Cerebellar nuclear complex (tissue), 1 donor: ENCODE data around the gene THPO.

Experiments used
- DNase-seq, 2 experiments: peaks; one replicate each; lab custom pipeline; 2025; lab: John Stamatoyannopoulos, UW

The THPO gene

DNA sequence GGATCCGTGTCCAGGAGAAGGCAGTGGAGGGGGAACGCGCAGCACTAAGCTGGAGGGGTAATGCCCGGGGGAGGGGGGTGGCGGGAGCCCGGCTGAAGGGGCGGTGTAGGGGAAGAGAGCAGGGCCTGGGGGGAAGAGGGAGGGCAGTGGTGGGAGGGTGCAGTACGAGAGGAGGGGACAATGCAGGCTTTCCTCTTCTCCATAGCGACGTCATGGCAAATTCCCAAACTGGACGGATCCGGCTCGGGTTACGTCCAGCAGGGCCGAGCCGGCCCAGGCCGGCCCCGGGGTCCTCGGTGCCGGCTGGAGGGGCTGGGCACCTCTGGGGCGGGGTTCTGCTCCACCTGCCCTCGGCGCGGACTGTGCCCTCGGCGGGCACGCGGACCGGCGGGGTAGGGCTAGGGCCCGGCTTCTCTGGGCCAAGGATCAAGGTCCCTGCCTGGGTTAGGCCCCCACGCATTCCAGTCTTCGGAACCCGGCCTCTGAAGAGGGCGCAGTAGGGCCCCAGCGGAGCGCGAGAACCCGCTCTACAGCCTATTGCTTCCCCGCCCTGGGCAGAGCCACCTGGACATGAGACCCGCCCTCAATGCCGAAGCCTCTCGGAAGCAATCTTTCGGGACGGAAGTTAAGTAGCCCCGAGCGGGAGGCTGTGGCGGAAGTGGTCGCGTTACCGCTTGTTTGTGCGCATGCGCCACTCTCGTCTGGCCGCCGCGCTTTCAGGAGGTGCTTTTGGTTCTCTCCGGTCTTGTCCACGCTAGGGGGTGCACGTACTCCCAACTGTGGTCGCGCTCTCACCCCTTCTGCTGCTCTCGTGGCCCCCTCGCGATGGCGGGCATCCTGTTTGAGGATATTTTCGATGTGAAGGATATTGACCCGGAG, 15.1 kb downstream of the THPO start:
- DNase-seq, result peak; percentile 40 to 79

DNA sequence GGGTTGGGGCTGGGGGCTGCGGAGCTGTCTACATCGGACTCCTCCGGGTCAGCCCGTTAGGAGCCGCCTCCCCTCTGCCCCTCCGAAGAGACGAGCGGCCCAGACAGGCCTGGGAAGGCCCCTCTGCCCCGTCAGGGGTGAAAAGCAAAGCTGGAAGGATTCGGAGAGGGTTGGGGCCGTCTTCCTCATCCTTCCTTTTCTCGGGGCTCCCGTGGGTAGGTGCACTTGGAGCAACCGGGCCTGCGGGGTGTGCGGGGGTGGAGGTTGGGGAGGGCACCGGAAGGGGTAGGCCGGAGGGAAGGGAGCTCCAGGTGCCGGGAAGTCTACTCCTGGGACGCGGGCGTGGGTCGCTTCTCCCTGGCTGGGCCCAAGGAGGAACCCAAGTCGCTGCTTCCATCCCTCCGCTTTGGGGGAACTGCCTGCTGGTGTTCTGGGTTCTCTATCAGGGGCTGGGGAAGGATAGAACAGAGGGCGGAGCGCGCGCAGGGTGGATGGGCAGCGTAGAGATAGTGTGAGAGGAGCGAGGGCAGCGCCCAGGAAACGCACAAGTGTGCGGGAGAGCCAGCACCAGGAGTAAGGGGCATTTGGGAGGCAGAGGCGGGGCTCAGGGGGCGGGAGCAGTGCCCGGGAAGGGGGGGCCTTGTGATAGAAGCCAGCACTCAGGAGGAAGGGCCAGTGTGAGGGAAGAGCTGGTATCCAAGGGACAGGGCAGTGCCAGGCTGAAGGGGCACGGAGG, 15.9 kb downstream of the THPO start:
- DNase-seq, result no peak

DNA sequence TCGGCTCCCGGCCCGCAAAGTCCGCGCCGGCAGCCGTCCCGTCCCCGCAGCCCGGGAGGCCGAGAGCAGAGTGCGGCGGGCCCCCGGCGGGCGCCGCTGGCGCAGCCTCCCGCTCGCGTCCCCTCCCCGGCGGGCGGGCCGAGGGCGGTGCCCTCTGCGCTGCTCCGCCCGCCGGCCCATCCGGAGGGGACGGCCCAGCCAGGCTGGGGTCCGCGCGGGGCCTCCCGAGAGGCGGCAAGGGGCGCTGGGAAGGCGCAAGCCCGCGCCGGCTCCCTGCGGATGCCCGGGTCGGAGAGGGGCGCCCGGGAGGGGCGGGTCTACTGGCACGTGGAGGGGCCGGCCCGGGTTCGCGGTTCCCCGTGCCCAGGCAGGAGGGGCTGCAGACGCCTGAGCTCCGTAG, 16.5 kb downstream of the THPO start, which contains the start of the genes CLCN2 and POLR2H:
TSS of gene CLCN2 (minus strand) at position 74 of the 400 bp plus-strand sequence. CDS start 126 bp downstream, outside the sequence.
TSS of gene POLR2H (plus strand) at position 179 of the 400 bp plus-strand sequence. CDS start 1,783 bp downstream, outside the sequence.
- no peak for DNase-seq

DNA sequence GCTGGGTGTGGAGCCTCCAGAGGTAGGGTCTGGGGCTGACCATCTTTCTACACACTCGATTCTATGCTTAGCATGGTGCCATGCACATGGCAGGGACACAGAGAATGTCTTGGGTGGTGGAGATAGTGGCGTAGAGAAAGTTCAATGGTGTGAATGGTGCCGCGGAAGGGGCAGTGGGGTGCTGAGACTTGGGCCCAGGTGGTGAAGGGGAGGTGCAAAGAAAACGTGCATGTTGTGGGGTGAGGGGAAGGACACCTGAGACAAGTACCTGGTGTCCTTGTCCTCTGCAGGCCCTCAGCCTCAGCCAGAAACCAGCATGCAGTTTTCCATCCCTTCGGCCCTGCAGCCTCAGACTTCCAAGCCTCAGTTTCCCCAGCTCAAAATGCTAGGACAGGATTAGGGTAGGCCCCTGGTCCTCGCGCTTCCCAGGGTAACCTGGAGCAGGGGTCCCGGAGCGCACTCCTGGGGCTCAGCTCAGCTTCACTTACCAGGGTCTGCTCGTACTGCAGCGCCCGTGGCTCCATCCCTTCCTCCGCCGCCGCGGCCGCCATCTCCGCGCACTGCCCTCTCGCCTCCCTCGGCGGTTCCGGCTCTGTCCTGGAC, 17.0 kb downstream of the THPO start:
- no peak for DNase-seq

DNA sequence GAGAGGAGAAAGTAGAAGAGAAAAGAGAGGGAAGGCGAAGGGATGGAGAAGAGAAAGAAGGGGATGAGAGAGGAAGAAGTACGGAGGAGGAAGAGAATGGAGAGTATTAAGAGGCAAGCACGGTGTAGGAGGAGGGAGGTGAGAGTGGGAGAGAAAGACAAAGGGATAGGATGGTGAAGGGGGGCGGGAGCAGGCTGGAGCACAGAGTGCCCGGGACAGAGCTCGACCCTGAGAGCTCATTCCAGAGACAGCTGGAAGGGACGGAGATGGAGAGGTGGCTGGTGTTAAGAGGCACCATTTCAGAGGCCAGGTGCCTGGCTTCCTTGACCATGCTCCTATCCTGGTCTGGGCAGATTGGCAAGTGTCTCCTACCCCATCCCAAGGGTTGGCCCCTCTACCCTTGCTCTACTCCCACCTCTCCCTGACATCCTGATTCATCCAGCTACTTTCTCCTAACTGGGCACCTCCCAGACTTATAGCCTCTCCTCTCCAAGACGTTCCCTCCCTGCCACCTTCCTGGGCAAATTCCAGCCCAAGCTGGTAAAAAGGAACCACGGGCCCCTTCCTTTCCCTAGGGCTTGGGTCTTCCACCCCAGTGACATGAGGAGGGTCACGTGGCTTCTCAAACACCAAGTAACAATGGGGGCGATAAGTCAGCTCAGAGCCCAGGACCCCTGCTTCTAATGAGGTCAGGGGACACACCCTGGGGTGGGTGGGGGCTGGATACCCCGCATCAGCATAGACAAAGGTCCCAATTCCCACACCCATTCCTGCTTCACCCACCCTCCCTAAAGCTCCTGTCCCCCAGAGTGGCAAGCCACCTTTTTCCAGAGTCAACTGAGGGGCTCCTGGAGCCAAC, 17.7 kb downstream of the THPO start:
- no peak for DNase-seq

DNA sequence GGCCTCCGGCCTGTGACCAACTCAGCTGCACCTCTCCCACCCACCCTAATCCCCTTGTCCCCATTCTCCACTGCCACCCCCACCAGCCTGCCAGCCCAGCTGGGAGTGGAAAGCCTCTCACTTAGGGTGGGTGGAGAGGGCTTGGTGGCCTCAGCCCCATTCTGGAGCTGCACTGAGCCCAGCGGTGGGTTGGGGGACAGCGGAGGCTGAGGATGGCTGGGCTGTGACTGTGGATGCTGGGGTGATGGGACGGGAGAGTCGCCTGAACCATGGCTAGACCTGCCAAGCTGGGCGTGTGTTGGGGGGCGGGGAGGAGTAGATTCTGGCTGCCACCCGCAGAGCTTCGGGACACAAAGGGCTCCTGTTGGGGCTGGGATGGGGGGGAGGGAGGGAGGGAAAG, 18.4 kb downstream of the THPO start:
- no peak for DNase-seq

DNA sequence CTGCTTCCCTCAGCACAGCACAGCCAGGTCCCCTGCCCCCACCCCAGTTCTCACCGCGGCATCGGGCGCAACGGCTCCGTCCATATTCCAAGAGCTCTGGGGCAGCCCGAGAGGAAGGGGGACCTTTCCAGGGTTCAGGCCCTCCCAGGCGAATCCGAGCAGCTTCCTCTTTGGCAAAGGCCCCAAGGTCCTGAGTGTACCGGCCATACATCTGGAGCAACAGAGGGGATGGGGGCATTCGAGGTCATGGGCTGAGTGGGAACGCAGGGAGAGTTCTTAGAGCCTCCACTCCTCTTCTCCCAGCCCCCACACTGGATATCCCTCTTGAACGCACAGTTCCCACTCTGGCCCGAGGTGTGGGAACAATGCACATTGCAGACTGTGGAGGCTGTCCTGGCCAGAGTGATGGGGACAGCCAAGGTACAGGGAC, 19.1 kb downstream of the THPO start:
- no peak for DNase-seq

DNA sequence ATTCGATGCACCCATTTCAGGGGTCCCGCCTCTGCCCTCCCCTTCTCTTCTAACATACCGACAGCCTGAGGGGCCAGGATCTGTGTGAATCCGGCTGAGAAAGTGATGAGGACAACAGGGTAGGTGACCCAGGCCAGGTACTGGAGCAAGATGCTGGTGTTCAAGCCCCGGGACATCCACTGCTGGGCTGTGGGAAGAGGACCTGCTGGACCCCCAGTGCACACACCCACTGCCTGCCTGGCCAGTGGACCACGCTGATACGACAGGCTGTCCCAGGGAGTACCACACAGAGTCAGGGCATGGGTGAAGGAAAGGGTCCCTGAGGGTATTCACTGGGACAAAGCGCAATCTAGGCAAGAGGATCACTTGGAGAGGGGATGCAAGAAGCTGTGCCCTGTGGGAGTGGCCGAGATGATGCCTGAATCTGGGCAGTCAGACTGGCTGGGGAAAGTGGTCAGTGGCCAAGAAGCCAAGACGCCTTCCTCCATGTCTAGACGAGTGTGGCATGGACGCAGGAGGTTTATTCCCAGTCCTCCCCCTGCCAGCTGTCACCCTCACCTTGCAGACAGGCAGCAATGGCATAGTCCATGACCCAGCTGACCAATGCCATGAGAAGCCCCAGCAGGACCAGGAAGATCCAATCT, 19.8 kb downstream of the THPO start:
- DNase-seq, result no peak

DNA sequence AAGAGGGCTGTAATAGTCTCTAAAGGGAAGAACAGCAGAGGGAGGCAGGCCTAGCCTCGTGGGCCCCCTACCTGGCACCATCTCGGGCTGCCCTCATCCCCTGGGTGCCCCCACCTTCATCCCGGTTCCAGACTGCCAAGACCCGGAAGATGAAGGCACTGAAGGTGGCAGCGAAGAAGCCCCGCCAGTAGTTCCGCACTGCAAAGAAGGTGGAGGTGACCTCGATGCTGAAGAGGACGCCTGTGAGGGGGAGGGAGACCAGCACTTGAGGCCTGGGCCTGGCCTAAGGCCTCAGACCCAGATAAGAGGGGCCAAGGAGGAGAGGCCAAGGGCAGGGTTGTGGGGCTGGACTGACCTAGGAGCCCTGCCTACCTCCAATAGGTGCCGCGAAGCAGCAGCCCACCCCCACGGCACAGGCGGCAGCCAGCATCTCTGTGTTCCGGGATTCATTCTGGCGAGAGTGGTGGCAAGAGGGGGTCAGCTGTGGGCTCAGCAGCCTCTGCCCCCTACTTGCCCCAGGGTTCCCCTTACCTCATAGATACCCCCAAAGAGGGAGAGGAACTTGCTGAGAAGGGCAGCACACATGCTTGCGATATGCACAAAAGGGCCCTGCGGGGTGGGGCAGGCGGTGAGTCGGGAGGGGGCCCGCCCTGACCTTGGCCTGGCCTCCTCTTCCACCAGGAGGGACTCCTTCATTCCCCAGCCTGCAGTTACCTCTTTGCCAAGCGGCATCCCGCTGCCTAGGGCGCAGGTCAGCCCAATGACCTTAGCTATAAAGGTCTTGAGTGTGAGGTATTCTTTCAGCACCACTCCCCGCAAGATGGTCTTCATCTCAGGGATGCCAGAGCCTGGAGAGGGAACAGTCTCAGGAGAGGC, 20.5 kb downstream of the THPO start:
- DNase-seq, result no peak

DNA sequence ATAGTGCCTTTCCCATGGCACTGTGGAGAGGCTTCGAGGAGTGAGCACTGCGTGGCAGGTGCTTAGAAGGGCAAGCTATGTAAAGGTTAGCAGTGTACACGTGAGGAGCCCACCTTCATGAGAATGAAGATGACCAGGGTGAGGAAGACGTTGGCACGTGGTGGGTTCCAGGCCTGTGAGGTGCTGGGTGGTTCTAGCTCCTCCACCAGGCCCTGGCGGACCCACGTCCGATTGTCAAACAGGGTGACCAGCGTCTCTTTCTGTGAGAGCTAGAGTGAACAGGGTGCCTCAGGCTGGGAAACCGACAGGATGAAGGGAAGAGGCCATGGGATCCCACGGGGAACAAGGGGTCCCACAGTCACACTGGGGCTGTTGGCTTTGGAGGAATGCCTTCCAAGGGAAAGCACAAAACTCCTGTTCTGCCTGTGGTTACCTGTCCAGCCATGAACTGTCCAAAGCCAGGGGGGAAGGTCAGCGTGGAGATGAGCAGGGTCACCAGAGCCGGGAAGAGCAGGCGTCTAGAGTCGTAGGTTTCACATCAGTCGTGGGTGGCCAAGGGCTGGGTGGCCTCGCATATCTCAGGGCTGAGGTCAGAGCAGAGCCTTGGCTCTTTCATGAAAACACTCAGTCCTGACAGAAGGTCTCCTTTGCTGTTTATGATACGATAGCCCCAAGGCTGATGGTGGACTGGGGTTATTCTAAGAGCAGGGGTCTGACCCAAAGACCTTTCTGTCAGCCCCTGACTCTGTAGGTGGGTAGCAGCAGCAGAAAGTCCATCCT, 22.6 kb downstream of the THPO start:
- no peak for DNase-seq

DNA sequence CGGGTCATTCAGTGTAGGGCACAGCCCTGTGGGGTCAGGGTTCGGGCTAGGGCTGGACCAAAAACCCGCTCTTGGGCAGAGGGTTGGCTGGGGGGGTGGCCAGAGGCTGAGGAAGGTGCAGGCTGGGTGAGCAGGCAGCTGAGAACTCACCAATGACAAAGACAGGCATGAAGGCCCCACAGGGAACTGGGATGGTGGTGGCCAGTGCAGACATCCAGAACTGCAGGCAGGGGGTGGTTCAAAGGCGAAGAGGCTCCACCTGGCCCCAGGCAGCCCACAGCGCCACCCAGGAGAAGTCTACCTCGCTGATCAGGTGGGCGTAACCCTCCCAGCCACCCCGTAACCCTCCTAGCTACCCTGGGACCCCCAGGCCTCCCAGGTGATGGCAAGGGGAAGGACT, 23.3 kb downstream of the THPO start:
- DNase-seq, result no peak

DNA sequence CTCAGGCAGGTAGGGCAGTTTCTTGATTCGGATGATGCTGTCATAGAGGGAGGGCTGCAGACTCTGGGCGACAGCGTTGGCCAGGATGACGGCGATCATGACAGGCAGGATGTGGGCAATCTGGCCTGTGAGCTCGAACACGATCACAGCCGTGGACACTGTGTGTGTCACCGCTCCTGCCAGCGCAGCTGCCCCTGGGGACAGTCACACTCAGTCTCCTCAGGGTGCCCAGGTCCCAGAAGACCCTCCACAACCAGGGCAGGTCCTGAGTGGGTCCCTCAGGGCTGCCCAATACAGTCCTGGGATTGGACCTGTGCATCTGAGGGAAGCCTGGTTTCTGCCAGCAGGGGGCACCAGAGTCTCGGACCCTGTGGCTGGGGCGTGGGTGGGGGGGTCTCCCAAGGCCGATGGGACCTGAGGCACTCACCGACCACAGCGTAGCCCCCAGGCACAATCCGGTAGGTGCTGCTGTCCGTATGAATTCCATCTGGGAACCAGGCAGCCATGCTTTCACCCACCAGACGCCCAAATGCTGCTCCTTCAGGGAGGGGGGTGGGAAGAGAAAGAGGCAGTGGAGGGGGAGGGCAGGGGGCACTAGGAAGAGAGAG, 23.8 kb downstream of the THPO start:
- no peak for DNase-seq

DNA sequence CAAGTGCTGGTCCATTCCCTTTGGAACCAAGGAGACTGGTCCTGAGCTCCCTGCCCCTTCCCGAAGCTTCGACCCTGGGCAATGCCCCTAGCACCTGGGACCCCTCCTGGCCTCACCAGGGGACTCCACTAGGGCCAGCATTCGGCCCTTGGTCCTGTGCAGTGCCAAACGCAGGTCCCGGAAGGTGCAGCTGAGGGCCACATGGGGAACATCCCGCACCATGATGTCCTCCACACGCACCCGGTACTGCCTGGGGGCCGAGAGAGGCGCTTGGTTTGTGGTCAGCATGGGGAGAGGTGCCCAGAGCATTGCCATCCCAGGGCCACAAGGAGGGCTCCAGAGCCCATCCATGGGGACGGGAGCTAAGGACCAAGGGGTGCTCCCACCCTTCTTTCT, 24.5 kb downstream of the THPO start:
- DNase-seq, result no peak

DNA sequence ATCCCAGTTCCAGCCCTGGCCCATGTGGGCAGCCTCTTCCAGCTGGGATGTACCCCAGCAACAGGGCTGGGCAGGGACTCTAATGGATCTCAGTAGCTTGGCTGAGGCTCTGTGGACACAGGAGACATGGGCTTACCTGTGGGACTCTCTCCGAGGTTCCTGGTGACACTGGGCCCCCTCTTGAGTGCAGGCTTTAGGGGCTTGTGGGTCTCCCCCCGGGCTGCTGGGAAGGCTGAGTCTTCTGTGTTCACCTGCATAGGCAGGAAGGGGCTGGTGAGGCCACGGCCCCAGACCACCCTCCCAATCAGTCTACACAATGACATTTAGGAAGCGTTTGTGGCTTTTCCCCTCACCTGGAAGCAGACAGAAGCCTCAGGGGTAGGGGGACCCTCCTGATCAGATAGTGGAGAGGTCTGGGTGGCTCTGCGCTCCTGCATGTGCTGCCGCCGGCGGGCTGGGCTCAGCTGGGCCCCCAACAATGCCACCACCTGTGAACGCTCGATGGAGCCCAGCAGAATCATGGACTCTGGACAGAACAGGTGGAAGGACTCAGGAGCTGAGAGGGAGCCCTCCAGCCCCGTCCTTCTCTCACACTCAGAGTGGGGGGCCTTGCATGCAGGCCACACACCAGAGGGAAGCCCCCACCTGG, 25.0 kb downstream of the THPO start:
- DNase-seq, result no peak

DNA sequence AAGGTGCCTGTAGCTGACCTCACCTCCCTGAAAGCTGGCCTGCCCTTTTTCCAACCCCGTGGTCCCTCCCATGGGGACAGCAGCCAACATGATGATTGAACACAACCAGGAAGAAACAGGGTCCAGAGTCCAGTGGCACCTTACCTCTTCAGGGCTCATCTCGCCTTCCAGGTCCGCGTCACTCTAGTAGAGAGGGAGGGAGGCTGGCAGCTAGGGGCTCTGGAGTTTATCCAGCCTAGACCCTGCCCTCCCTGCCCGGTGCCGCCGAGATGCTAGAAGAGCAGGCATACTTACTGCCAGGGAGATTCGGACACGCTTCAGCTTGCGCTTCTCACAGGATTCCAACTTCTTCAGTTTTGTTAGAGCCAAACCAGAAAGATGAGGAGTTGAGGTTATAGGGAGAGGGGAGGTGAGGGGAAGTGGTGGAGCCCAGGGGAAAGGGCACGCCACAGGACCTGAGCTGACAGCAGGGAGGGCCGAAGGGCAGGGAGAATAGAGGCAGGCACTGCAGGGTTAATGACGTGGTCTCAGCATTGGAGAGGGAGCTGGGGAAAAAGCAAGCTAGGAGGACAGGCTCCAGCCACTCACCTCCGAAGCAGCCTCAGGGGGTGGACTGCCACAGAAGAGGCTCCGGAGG, 25.7 kb downstream of the THPO start:
- DNase-seq, result no peak

DNA sequence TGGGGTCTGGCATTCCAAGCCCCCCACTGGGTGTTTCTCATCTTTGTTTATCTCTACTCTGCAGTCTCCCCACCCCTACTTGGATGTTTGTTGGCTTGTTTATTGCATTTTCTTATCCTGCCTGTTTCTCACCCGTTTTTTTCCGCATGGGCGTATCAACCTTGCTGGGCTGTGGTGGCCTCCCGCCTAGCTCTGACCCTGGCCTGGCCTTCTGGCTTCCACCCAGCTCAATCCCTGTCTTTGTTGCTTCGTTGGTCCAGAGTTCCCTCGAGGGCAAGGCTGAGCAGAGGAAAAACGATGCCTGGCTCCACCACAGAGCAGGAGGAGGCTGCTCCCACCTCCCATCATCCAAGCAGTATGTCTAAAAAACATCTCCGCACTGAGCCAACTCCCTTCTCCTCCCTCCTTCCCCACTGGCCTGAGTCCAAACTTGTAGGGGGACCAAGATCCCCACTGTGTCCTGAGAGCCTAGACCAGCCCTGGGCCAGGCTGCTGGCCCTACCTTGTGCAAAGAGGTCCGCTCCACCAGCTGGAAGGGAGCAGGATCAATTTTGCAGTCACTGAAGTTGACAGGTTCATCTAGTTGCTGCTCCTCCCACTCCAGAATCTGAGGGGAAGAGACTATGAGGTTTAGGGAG, 26.4 kb downstream of the THPO start:
- no peak for DNase-seq

DNA sequence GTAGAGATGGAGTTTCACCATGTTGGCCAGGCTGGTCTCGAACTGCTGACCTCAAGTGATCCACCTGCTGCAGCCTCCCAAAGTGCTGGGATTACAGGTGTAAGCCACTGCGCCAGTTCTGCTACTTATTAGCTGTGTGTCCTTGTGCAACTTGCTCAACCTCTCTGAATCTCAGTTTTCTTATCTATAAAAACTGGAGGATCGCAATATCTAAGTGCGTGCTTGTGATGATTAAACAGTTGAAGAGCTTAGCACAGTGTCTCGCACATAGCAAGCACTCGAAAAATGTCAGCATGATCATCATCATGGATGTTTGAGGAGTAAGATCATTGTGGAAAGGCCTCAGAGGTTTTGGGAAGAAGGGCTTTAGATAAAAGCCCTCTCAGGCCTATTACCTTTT, 27.4 kb downstream of the THPO start:
- no peak for DNase-seq
